ENCODE results near the gene SPTSSB.

The SPTSSB gene

DNA sequence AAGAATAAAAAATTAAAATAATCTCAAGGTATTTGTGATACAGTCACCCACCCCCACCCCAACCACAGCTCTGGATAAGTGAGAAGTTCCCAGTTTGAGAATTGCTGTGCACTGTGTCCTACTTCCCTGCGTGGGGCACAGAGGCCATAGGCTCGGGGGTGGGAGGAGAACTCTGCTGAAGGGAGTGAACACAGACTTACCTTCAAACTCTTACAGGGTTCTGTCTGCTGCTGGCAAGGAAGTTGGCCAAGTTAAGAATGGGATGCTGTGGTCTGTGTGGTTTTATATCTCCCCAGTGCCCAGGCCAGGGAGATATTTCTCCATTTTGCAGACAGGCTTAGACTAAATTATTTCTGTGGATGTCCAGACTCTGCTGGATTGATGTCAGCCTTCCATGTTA is 37.6 kb downstream of the SPTSSB start:
- H3K9ac ChIP-seq (ENCODE audit: low read length) = no peak overlapping the region
- no peaks in the 10 kb centered on the region for H3K36me3 ChIP-seq (ENCODE audit: insufficient read depth, low read length)
- no peak overlapping the region for H3K27ac ChIP-seq (ENCODE audit: low read depth, low read length)
- no peak overlapping the region for H3K4me3 ChIP-seq (ENCODE audit: low read depth in 1 of 2, low read length in 2 of 2)
- no peaks in the 10 kb centered on the region for H3K9me3 ChIP-seq (ENCODE audit: low read length)
- no peaks in the 10 kb centered on the region for H3K27me3 ChIP-seq (ENCODE audit: control insufficient read depth in 1 of 2, insufficient read depth in 2 of 2, low read length in 2 of 2)
- H3K4me1 ChIP-seq (ENCODE audit: insufficient read depth, low read length) = no peaks in the 10 kb centered on the region

DNA sequence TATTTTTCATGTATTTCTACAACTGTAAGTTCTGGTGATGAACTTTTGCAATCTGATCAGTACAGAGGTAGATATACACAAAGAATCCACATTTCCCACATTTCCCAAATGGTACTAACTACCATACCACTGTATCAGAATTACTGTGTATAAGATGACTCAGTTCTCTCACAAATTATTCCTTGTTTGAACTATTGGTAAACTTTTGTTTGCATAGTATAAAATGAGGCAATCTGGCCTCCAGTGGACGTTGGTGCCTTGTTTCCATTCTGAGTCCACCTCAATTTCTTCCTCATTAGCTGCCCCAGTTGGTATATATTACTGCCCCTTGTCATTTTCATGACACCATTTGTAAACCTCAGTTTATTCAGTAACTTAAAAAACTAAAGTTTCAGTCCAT is 38.5 kb downstream of the SPTSSB start:
- no peaks in the 10 kb centered on the region for H3K9me3 ChIP-seq (ENCODE audit: low read length)
- H3K4me3 ChIP-seq (ENCODE audit: low read depth in 1 of 2, low read length in 2 of 2) = no peak overlapping the region
- no peak overlapping the region for H3K9ac ChIP-seq (ENCODE audit: low read length)
- H3K27me3 ChIP-seq (ENCODE audit: control insufficient read depth in 1 of 2, insufficient read depth in 2 of 2, low read length in 2 of 2) = no peaks in the 10 kb centered on the region
- no peak overlapping the region for H3K27ac ChIP-seq (ENCODE audit: low read depth, low read length)
- no peaks in the 10 kb centered on the region for H3K4me1 ChIP-seq (ENCODE audit: insufficient read depth, low read length)
- no peaks in the 10 kb centered on the region for H3K36me3 ChIP-seq (ENCODE audit: insufficient read depth, low read length)

DNA sequence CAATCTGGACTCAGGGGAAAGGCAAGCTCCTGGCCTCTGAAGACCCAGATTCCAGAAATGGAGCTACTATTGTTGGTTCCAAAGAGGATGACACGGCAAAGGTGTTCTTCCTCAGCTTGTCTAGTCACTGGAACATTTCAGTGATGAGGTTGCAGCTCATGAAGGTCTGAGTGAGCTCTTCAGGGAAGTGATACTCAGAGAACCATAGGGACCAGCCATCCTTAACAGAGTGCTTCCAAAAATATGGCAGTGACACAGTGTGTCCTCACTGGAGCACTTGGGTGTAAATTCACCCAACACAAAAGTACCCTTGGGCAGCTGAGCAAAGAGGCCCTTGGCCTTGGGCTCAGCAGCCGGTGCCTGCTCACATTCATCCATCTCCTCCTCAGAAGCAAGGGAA is 46.3 kb downstream of the SPTSSB start:
- no peak overlapping the region for H3K9ac ChIP-seq (ENCODE audit: low read length)
- H3K36me3 ChIP-seq (ENCODE audit: insufficient read depth, low read length) = no peaks in the 10 kb centered on the region
- no peaks in the 10 kb centered on the region for H3K27me3 ChIP-seq (ENCODE audit: control insufficient read depth in 1 of 2, insufficient read depth in 2 of 2, low read length in 2 of 2)
- no peaks in the 10 kb centered on the region for H3K4me1 ChIP-seq (ENCODE audit: insufficient read depth, low read length)
- H3K27ac ChIP-seq (ENCODE audit: low read depth, low read length) = no peak overlapping the region
- no peak overlapping the region for H3K4me3 ChIP-seq (ENCODE audit: low read depth in 1 of 2, low read length in 2 of 2)
- H3K9me3 ChIP-seq (ENCODE audit: low read length) = no peaks in the 10 kb centered on the region

DNA sequence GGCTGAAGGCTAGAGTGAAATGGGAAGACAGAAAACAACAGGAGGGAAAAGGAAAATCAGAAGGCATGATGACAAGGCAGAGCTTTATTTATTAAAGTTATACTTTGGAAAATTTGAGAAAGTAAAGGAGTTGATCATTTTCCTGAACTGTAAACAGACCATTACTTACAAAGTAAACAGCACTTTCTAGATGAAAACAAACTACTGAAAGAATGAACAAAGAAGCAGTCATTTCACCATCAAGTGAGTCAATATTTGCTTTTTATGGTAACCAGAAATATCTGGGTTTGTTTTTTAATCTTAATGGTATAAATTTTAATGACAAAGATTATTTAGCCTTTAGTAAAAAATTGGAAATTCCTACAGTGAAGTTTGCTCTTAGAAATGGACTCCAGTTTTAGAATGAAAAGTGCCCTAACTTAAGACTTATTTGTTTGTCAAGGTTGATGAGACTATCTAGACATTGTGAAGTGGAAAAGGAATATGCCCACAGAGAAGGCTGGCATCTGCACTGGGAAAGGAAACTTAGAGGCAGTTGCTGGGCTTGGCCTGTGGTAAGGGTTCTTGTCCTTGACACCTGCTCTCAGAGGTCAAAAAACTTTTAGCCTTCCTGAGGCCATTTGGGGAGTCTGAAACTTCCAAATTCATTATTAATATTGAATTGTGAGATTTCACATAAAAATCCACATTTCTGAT is 47.2 kb downstream of the SPTSSB start:
- Histone ChIP-seq H3K36me3 (ENCODE audit: insufficient read depth, low read length) (no peaks in the 10 kb centered on the region), H3K27me3 (ENCODE audit: control insufficient read depth in 1 of 2, insufficient read depth in 2 of 2, low read length in 2 of 2) (no peaks in the 10 kb centered on the region), H3K4me3 (ENCODE audit: low read depth in 1 of 2, low read length in 2 of 2) (no peak overlapping the region), H3K4me1 (ENCODE audit: insufficient read depth, low read length) (no peaks in the 10 kb centered on the region), H3K9me3 (ENCODE audit: low read length) (no peaks in the 10 kb centered on the region), H3K27ac (ENCODE audit: low read depth, low read length) (no peak overlapping the region), H3K9ac (ENCODE audit: low read length) (no peak overlapping the region)

DNA sequence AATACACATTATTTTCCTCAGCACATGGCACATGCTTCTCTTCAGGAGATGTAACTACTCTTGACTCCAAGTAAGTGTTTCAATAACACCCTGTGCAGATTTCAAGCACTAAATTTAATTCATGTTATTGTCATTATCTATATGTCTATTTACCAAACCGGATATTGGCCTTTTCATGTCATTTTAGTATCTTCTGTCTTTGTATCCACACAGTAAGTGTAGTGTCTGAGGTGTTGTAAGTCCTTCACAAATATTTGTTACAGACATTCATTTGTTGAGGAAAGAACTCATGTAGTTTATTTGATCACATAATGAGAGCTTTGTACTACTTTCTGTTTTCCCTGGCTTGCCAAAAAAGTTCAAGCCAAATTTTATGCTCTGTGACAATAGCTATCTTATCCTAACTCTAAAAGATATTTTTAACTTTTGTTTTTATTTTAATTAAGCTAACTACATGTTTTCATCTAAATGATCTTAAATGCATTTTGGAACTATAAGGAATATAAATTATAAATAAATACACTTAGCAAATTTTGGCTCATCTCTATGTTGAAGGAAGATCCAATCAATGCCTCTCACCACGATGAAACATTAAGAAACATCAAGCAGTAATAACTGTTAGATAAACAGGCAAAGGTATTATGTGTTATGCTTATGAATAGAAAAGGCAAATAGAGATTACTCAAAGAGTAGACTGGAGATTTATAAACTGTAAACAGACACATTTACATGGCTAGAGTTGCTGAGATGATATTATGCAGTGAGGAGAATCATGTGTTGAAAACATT is 48.3 kb downstream of the SPTSSB start:
- H3K27me3 ChIP-seq (ENCODE audit: control insufficient read depth in 1 of 2, insufficient read depth in 2 of 2, low read length in 2 of 2) = no peaks in the 10 kb centered on the region
- H3K9ac ChIP-seq (ENCODE audit: low read length) = no peak overlapping the region
- no peak overlapping the region for H3K27ac ChIP-seq (ENCODE audit: low read depth, low read length)

DNA sequence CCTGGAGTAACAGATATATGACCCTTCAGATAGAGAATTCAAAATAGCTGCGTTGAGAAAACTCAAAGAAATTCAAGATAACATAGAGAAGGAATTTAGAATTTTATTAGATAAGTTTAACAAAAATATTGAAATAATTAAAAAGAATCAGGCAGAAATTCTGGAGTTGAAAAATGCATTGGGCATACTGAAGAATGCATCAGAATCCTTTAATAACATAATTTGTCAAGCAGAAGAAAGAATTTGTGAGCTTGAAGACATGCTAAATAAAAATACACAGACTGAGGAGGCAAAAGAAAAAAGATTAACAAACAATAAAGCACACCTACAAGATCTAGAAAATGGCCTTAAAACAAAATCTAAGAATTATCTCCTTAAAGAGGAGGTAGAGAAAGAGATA is 50.5 kb downstream of the SPTSSB start:
- Histone ChIP-seq H3K4me1 (ENCODE audit: insufficient read depth, low read length) (no peaks in the 10 kb centered on the region), H3K27ac (ENCODE audit: low read depth, low read length) (no peak overlapping the region), H3K36me3 (ENCODE audit: insufficient read depth, low read length) (no peaks in the 10 kb centered on the region), H3K9me3 (ENCODE audit: low read length) (no peaks in the 10 kb centered on the region), H3K4me3 (ENCODE audit: low read depth in 1 of 2, low read length in 2 of 2) (no peak overlapping the region), H3K9ac (ENCODE audit: low read length) (no peak overlapping the region), H3K27me3 (ENCODE audit: control insufficient read depth in 1 of 2, insufficient read depth in 2 of 2, low read length in 2 of 2) (no peaks in the 10 kb centered on the region)

More for the DNA sequence above, 48.3 kb downstream of the SPTSSB start:
- no peak overlapping the region for H3K4me3 ChIP-seq (ENCODE audit: low read depth in 1 of 2, low read length in 2 of 2)
- H3K9me3 ChIP-seq (ENCODE audit: low read length) = no peaks in the 10 kb centered on the region
- H3K36me3 ChIP-seq (ENCODE audit: insufficient read depth, low read length) = no peaks in the 10 kb centered on the region
- H3K4me1 ChIP-seq (ENCODE audit: insufficient read depth, low read length) = no peaks in the 10 kb centered on the region

DNA sequence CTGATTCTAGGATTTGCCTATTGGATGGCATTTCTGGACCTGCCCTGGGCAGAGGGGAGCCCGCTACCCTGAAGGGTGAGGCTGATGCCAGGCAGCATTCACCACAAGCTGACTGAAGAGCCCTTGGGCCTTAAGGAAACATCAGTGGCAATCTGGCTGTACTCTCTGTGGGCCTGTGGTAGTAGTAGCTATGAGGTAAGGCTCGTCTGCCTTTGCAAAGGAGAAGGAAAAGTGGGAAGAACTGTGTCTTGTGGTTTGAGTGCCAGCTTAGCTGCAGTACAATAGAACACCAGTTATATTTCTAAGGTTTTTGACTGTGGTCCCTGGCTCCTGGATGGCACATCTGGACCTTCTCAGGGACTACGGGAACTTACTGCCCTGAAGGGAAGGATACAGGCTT is 51.5 kb downstream of the SPTSSB start:
- Histone ChIP-seq H3K4me3 (ENCODE audit: low read depth in 1 of 2, low read length in 2 of 2) (no peak overlapping the region), H3K36me3 (ENCODE audit: insufficient read depth, low read length) (no peaks in the 10 kb centered on the region), H3K9ac (ENCODE audit: low read length) (no peak overlapping the region), H3K4me1 (ENCODE audit: insufficient read depth, low read length) (no peaks in the 10 kb centered on the region), H3K9me3 (ENCODE audit: low read length) (no peaks in the 10 kb centered on the region), H3K27ac (ENCODE audit: low read depth, low read length) (no peak overlapping the region), H3K27me3 (ENCODE audit: control insufficient read depth in 1 of 2, insufficient read depth in 2 of 2, low read length in 2 of 2) (no peaks in the 10 kb centered on the region)

DNA sequence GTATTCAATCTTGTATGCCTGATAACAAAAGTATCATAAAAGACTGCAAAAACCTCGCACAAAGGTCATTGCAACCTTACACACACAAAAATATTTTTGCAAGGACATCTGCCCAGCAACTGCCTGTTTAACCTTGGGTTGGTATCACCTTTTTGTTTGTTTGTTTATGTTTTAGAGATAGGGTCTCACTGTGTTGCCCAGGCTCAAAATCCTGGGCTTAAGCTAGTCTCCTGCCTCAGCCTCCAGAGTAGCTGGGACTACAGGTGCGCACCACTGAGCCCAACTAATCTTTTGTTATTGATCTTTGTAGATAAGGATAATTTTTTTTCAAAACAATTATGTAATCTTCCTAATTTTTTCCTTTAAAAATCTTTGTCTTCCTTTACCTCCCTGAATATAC is 54.2 kb downstream of the SPTSSB start:
- H3K27ac ChIP-seq (ENCODE audit: low read depth, low read length) = no peak overlapping the region
- no peaks in the 10 kb centered on the region for H3K4me1 ChIP-seq (ENCODE audit: insufficient read depth, low read length)
- no peak overlapping the region for H3K9ac ChIP-seq (ENCODE audit: low read length)
- H3K9me3 ChIP-seq (ENCODE audit: low read length) = no peaks in the 10 kb centered on the region
- no peaks in the 10 kb centered on the region for H3K27me3 ChIP-seq (ENCODE audit: control insufficient read depth in 1 of 2, insufficient read depth in 2 of 2, low read length in 2 of 2)
- no peak overlapping the region for H3K4me3 ChIP-seq (ENCODE audit: low read depth in 1 of 2, low read length in 2 of 2)
- H3K36me3 ChIP-seq (ENCODE audit: insufficient read depth, low read length) = no peaks in the 10 kb centered on the region

DNA sequence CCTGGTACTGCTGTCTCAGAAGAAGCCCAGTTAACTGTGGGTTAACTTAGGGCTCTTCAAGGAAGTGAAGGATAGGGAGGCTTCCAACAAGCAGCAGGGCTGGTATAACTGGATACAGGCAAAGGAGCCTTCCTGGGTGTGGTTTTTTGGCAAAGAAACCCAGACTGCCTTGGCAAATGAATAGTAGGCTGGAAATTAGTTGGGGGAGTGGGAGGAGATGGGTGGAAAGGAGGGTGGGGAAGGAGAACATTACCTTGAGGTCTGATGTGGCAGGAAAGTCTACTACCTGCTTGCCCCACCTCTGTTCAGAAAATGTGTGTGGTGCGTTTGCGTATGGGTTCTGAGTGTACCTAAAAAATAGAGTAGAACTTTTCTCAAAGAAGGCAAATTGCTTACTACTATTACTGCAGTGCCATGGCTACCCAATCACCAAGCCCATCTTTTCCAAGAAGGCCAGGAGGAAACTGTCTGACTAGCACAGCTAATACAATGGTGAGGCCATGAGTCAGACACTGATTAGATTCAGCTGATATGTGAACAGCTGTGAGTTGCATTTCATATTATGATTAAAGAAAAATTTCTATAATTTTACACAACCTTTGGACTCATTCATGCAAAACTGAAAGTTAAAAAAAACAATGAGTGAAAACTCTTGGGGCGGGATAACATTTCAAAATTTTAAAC is 55.2 kb downstream of the SPTSSB start:
- Histone ChIP-seq H3K36me3 (ENCODE audit: insufficient read depth, low read length) (no peaks in the 10 kb centered on the region), H3K27ac (ENCODE audit: low read depth, low read length) (no peak overlapping the region), H3K4me1 (ENCODE audit: insufficient read depth, low read length) (no peaks in the 10 kb centered on the region), H3K9ac (ENCODE audit: low read length) (no peak overlapping the region), H3K27me3 (ENCODE audit: control insufficient read depth in 1 of 2, insufficient read depth in 2 of 2, low read length in 2 of 2) (no peaks in the 10 kb centered on the region), H3K4me3 (ENCODE audit: low read depth in 1 of 2, low read length in 2 of 2) (no peak overlapping the region), H3K9me3 (ENCODE audit: low read length) (no peaks in the 10 kb centered on the region)

DNA sequence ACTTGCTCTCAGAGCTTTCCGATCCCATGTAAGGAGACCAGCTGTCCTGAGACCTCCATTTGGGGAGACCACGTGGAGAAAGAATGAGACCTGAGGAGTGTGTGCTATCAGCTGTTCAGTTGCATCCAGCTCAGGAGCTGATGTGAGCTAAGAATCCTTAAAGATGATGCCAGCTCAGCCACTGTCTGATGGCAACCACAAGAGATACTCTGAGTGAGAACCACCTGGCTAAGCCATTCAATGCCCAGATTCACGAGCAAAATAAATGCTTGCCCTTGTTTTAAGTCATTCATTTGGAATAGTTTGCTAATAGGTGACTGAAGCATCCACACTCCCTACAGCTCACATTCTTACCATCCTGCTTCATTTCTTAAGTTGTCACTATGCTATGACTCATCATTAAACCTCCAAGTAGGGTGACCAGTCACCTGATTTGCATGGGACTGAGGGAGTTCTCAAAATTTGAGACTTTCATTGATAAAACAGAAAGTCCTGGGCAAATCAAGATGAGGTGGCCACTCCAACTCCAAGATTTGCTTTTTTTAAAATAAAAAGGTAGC is 56.4 kb downstream of the SPTSSB start:
- no peaks in the 10 kb centered on the region for H3K9me3 ChIP-seq (ENCODE audit: low read length)
- no peak overlapping the region for H3K27ac ChIP-seq (ENCODE audit: low read depth, low read length)
- no peaks in the 10 kb centered on the region for H3K4me1 ChIP-seq (ENCODE audit: insufficient read depth, low read length)
- H3K4me3 ChIP-seq (ENCODE audit: low read depth in 1 of 2, low read length in 2 of 2) = no peak overlapping the region
- H3K36me3 ChIP-seq (ENCODE audit: insufficient read depth, low read length) = no peaks in the 10 kb centered on the region
- no peak overlapping the region for H3K9ac ChIP-seq (ENCODE audit: low read length)
- no peaks in the 10 kb centered on the region for H3K27me3 ChIP-seq (ENCODE audit: control insufficient read depth in 1 of 2, insufficient read depth in 2 of 2, low read length in 2 of 2)

DNA sequence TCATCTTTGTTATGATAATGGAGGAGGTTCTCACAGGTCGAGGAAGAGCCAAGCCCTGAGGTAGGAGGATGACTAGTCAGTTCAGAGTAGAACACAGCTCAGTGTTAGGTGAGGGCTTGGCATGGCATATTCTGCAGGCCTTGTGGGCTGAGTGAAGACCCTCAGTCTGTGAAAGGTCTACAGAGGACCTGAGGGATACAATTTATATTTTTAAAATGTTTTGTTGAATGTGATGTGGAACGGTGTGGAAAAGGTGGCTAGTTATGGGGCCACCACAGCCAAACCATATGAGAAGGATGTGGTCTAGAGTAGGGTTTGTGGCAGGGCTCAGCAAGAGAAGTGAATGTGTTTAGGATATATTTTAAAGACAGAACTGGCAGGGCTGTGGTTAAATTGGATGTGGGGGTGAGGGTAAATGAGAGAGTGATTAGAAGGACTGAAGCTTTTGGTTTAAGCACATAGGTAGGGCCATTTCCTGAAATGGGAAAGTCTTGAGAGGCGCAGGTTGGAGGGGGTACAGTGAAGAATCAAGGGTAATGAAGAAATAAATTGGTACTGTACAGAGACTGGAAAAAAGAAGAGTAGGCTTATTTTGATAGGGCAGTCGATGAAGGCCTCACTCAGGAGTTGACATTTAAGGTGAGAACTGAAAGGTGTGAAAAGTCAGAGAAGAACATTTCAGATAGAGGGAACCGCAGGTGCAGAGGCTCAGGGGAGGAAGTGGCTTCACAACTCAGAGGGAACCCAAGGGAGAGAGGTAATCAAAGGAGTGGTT is 60.5 kb downstream of the SPTSSB start:
- no peaks in the 10 kb centered on the region for H3K36me3 ChIP-seq (ENCODE audit: insufficient read depth, low read length)
- H3K4me3 ChIP-seq (ENCODE audit: low read depth in 1 of 2, low read length in 2 of 2) = no peak overlapping the region
- no peaks in the 10 kb centered on the region for H3K27me3 ChIP-seq (ENCODE audit: control insufficient read depth in 1 of 2, insufficient read depth in 2 of 2, low read length in 2 of 2)
- H3K4me1 ChIP-seq (ENCODE audit: insufficient read depth, low read length) = no peaks in the 10 kb centered on the region
- H3K9ac ChIP-seq (ENCODE audit: low read length) = no peak overlapping the region
- H3K9me3 ChIP-seq (ENCODE audit: low read length) = no peaks in the 10 kb centered on the region
- H3K27ac ChIP-seq (ENCODE audit: low read depth, low read length) = no peak overlapping the region

All from muscle layer of colon (tissue), 2 donors.